Hindlimb muscle (tissue), 1 donor: Measurements from ENCODE around the gene DMBT1. TPM values are rescaled to one million over a fixed set of nuclear protein-coding genes. Genes with fewer than 3 reads are reported as not detected.

Source experiments
- DNase-seq: peaks from one replicate; pipeline ENCODE4 v3.0.0-alpha.2; 2013
- polyA plus RNA-seq: library from polyadenylated mRNA; unstranded; fragments of 120-200 nt; gene quantifications from one replicate; pipeline ENCODE4 v1.2.1, GENCODE V29; 2013; ENCODE audit not compliant: insufficient read length

The DMBT1 gene
- polyA plus RNA-seq, 1 donor, result 0.03 TPM

DNA sequence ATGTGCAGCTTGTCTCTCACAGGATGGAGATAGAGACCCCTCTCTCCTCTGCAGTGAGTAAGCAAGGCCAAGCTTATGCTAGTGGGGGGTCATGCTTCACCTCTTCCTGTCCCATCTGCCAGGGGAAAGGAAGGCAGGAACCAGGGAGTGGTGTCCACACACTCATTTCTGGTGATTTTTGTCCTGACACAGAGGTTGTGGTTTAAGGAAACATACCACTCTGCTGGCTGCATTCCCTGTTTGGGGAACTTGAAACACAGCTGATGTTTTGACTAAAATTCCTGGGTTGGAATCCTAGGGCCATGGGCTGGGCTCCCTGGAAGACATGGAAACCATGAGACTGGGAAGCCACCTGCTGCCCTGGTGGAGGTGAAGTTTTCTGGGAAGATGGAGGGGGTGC lies 117.7 kb downstream of the DMBT1 start:
- no peak for DNase-seq

DNA sequence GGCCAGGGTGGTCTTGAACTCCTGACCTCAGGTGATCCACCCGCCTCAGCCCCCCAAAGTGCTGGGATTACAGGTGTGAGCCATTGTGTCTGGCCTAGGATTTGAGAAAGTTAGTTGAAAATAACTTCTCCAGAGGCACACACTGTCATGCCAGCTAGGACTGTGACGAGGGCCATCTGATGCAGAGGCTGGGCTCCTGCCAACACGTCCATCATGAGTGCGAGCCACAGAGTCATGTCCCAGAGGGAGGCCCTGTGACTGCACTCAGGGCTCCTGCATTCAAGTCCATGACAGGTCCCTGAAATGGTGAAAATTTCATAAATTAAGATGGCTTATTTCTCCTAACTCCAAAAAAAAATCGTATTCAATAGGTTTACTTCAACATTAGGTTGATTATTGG lies 122.0 kb downstream of the DMBT1 start:
- DNase-seq, result no peak

DNA sequence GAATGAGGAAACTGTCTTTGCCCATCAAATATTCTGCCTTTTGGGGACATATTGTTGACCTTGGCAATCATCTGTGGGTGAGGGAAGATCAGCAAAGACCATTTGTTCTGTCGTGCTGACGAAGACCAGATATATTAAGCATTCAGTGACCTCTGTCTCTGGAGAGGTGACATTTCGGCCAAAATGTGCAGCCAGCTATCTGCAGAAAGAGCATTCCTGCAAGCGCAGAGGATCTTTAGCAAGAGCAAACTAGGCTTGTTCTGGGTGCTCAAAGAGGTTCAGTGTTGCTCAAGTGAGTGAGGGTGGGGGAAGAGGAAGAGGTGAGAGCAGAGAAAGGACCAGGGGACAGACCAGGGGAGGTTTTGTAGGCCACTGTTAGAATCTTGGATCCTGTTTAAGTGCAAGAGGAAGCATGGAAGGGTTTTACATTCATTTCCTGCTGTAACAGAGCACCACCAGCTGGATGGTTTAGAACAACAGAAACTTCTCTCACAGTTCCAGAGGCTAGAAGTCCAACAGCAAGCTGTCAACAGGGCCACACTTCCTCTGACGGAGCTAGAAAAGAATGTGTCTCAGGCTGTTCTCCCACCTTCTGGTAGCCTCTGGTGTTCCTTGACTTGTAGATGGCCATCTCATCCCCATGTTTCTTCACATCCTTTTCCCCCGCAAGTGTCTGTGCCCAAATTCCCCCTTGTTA lies 127.9 kb downstream of the DMBT1 start:
- DNase-seq, result no peak

DNA sequence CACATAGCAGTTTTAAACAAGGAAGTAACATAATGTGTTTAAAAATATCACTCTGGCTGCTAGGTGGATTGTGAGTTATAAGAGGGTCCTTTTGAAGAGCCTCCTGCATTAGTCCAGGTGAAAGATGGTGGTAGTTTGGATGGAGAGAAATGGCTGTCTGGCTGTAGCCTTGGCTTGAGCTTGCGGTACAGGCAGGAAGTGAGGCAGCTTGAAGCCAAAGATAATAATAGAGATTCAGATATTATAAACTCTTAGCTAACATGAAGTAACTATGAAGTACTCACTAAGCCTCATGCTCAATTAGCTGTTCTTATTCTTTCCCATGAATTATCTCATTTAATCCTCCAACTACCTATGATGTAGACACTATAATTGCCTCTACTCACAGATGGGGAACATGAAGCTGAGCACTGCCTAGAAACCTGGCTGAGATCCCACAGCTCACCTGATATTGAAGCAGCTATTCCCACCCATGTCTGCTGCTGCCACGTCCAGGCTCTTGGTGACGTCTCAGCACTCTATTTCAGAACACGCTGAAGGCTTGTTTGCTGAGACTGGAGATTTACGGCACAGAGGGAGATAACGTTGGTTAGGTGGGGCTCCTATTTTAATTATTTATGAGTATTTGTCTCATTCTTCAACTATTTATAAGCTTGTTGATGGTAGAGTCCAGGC lies 128.7 kb downstream of the DMBT1 start:
- no peak for DNase-seq

DNA sequence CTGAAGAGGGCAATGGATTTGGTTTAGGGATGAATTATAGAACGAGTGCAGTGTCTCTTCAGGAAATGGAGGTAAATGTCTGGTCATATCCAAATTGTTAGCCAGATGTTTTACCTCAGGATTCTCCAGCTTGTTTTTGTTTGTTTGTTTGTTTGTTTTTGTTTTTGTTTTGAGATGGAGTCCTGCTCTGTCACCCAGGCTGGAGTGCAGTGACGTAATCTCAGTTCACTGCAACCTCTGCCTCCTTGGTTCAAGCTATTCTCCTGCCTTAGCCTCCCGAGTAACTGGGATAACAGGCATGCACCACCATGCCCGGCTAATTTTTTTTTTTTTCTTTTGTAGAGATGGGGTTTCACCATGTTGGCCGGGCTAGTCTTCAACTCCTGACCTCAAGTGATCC lies 132.2 kb downstream of the DMBT1 start:
- DNase-seq, result no peak

Other genes with a start within 250 kb of the DMBT1 start
- gene PLEKHA1, start 186.0 kb upstream of the DMBT1 start, polyA plus RNA-seq, result 30.8 TPM
- gene ARMS2, start 106.1 kb upstream of the DMBT1 start, polyA plus RNA-seq, result not detected
- gene HTRA1, start 99.2 kb upstream of the DMBT1 start, polyA plus RNA-seq, result 58.6 TPM
- gene C10orf120, start 139.1 kb downstream of the DMBT1 start, polyA plus RNA-seq, result not detected